ENCODE data around the gene HTR7.
A peak's percentile ranks its signal among the peaks of the same experiment; 100 is the strongest.
"Not testable (repeated sequence)": the region's sequence is repeated elsewhere in the genome, so short reads cannot be mapped to it uniquely, and the experiment has no call there.

HTR7 gene

GRCh38 chr10:90857635-90858460 lies at the start of gene HTR7:
TSS of gene HTR7 (minus strand) at chr10:90858039. CDS start at chr10:90857671, 368 bp downstream.
- DNase-seq (ENCODE audit: low read depth in 2 of 2): peak; percentile 22 to 31

- DNase-seq (ENCODE audit: low read depth in 2 of 2): no peak
These were observed 48.8 kb upstream of the HTR7 start for GRCh38 chr10:90906596-90906995.

- DNase-seq (ENCODE audit: low read depth in 2 of 2): no peak
These were observed 48.1 kb upstream of the HTR7 start for GRCh38 chr10:90905925-90906324.

GRCh38 chr10:90896916-90897315 lies 39.1 kb upstream of the HTR7 start:
- not testable (repeated sequence) for DNase-seq (ENCODE audit: low read depth in 2 of 2)

GRCh38 chr10:90893190-90893589 lies 35.4 kb upstream of the HTR7 start:
- DNase-seq (ENCODE audit: low read depth in 2 of 2): no peak

- no peak for DNase-seq (ENCODE audit: low read depth in 2 of 2)
These were observed 32.5 kb upstream of the HTR7 start for GRCh38 chr10:90890347-90890746.

- DNase-seq (ENCODE audit: low read depth in 2 of 2): no peak
These were observed 31.8 kb upstream of the HTR7 start for GRCh38 chr10:90889636-90890035.

GRCh38 chr10:90888387-90888786 lies 30.5 kb upstream of the HTR7 start:
- DNase-seq (ENCODE audit: low read depth in 2 of 2): no peak

- DNase-seq (ENCODE audit: low read depth in 2 of 2): no peak
These were observed 29.7 kb upstream of the HTR7 start for GRCh38 chr10:90887555-90887954.

- no peak for DNase-seq (ENCODE audit: low read depth in 2 of 2)
These were observed 27.3 kb upstream of the HTR7 start for GRCh38 chr10:90885176-90885575.

GRCh38 chr10:90884431-90884830 lies 26.6 kb upstream of the HTR7 start:
- DNase-seq (ENCODE audit: low read depth in 2 of 2): no peak

GRCh38 chr10:90880059-90880719 lies 22.4 kb upstream of the HTR7 start:
- DNase-seq (ENCODE audit: low read depth in 2 of 2): not testable (repeated sequence)

GRCh38 chr10:90879062-90879461 lies 21.2 kb upstream of the HTR7 start:
- no peak for DNase-seq (ENCODE audit: low read depth in 2 of 2)

- DNase-seq (ENCODE audit: low read depth in 2 of 2): no peak
These were observed 14.8 kb upstream of the HTR7 start for GRCh38 chr10:90872648-90873020.

- DNase-seq (ENCODE audit: low read depth in 2 of 2): peak; percentile 62 to 66
These were observed 14.2 kb upstream of the HTR7 start, which contains the start of gene RPP30 for GRCh38 chr10:90871766-90872647. TSS of gene RPP30 (plus strand) at chr10:90871974. CDS start at chr10:90871987, 13 bp downstream.

GRCh38 chr10:90871279-90871765 lies 13.5 kb upstream of the HTR7 start:
- DNase-seq (ENCODE audit: low read depth in 2 of 2): no peak

GRCh38 chr10:90866050-90866598 lies 8.3 kb upstream of the HTR7 start:
- DNase-seq (ENCODE audit: low read depth in 2 of 2): no peak

- no peak for DNase-seq (ENCODE audit: low read depth in 2 of 2)
These were observed 7.6 kb upstream of the HTR7 start for GRCh38 chr10:90865401-90865800.

- DNase-seq (ENCODE audit: low read depth in 2 of 2): no peak
These were observed 5.2 kb upstream of the HTR7 start for GRCh38 chr10:90862908-90863514.

- DNase-seq (ENCODE audit: low read depth in 2 of 2): no peak
These were observed 3.0 kb upstream of the HTR7 start for GRCh38 chr10:90860790-90861189.

- no peak for DNase-seq (ENCODE audit: low read depth in 2 of 2)
These were observed 1.5 kb upstream of the HTR7 start for GRCh38 chr10:90859321-90859751.
